ENCODE results near the gene CD300LF.

The CD300LF gene

GRCh38 chr17:74712756-74713155 lies at the start of gene CD300LF:
Gene CD300LF, minus strand, starts transcription at chr17:74712923. Its CDS starts 57 bp downstream, at chr17:74712866.
- no peak for DNase-seq

DNA sequence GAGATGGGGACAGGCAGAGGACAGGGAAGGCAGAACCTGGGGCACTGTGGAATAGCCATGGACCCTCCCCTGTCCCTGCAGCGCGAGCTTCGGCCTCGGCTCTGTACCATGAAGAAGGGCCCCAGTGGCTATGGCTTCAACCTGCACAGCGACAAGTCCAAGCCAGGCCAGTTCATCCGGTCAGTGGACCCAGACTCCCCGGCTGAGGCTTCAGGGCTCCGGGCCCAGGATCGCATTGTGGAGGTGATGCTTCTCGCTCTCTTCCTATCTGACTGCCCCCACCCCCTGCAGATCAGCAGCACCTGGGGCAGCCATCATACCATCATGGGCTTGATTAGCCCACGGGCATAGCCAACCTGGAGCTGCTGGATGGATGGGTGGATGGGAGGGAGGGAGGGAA lies 49.2 kb upstream of the CD300LF start:
- DNase-seq, result no peak

DNA sequence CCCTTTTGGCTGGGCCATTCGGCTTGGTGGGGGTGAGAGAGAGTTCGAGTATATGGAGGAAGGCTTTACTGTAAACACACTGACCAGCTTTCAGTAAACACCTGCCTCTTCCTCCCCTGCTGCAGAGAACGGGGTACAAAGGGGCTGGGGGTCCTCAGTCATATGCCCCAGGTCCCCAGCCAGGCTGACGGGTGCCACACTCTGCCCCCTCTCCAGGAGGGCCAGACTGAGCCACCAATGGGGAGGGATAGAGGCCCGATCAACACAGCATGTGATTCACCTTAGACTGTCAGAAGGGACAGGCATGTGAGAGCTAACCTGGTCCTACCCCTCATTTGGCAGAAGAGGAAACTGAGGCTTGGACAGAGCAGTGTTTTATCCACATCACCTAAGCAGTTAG lies 48.7 kb upstream of the CD300LF start:
- no peak for DNase-seq

DNA sequence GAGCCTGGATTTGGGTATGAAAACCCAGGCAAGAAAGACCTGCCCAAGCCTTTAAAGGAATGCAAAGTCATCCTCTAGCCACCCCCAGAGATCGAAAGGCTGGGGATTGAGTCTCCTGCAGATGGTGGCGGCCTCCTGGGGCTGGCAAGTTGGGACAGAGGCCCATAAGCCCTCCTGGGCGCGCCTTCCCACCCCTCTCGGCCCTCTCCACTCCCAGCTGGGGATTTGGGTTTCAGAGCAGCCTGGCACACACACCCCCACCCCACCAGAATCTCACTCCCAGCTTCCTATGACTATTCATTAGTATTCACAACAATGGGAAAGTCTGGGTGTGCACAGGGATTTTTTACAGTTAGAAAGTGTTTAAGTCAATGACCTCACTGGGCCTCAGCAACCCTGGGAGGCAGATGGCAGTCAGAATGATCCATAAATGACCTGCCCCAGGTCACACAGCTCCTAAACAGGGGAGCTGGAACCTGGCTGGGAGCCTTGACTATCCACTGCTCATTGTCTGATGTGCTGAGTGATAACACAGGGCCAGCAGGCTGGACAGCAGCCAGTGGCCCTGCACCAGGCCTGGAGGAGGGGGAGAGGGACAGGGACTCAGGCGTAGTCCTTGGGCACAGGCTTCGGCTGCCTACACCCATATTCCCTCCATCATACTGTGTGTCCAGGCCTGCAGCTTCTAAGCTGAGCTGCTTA lies 47.8 kb upstream of the CD300LF start:
- no peak for DNase-seq

DNA sequence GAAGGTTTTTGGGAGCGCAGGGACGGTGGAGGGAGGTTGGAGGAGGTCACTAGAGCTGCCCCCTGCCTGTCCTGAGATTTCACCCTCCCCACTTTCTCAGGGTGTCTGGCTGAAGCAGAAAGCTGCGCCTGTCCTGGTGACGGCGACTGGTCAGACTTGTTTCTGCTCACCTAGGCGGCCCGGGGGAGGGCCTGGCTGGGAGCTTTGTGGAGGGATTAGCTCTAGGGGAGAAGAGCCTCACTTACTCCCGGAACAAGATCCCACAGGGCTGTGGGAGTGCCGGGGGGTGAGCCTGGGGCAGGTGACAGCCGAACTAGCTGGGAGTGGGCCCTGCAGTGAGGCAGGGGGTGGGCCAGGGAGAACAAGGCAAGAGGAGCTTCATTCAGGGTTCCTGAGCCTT lies 47.2 kb upstream of the CD300LF start:
- DNase-seq, result no peak

DNA sequence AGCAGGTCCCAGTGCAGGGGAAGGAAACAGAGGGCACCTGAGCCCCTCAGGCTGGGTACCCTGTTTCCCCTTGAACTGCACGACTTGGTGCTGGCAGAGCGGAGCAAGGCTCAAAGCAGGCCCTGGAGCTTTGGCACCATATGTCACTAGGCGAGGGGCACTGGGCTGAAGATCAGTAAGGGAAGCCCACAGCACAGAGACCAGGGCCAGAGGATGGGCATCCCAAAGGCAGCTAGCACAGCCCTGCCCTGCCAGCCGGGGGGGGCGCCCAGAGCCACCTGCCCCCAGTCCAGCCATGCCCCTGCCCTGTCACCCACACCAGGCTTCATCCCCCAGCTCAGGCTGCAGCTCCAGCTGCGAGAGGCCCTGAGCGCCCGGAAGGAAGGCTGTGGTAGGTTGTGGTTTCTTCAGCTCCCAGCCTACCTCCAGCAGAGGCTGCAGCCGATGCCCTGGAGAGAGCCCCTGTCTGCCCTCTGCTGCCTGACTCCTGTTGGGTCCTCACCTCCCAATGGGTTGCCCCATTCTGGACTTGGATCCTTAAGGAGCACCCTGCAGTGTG lies 46.6 kb upstream of the CD300LF start:
- no peak for DNase-seq

DNA sequence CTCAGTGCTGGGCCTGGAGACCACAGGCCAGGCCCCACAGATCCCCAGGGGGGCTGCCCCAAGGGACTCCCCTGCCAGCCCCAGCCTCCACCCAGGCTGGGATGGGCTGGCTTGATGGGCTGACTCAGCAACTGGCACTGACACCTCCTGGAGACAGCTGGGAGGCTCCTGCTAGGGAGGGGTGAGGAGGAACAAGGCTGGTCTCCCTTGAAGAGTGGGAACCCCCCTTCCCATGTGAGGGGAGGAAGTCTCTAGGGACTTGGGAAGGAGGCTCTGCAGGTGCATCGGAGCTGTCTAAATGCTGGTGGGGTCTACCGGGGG lies 46.1 kb upstream of the CD300LF start:
- no peak for DNase-seq

- peak; percentile 65 for DNase-seq
Observed at GRCh38 chr17:74757931-74758847, 45.5 kb upstream of the CD300LF start.

DNA sequence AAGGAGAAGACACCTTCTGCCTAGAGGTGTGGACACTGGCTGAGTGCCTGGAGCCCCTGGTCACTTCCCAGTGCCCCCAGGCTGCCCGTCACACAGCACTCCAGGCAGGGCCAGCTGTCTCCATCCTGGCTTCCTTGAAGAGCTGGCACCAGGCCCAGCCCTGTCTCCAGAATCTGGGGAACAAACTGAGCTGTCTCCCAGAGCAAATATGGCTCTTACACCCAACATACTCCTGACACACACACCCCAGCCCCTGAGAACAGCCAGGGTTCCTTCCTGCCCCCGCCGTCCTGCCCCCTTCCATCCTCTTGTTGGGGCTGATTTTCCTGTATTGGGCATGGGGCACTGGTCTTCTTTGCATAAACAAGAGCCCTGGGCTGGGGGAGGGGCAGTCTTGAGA lies 44.8 kb upstream of the CD300LF start:
- DNase-seq, result peak; percentile 23

DNA sequence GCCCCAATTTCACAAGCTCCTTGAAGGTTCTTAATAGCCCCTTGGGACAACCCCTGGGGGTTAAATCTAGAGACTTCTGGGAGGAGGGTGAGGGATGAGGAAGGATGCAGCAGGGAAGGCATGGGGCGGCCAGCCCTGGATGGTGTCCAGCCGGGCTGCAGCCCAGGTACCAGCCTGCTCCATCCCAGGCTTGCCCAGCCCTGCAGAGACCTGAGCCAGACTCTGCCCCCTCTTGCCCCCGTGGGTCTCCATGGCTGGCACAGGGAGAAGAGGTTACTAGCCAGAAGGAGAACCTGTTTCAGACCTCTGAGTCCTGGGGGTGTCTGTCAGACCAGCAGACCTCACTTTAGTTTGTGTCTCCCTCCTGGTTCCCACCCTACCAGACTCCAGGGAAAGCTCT lies 44.2 kb upstream of the CD300LF start:
- no peak for DNase-seq

DNA sequence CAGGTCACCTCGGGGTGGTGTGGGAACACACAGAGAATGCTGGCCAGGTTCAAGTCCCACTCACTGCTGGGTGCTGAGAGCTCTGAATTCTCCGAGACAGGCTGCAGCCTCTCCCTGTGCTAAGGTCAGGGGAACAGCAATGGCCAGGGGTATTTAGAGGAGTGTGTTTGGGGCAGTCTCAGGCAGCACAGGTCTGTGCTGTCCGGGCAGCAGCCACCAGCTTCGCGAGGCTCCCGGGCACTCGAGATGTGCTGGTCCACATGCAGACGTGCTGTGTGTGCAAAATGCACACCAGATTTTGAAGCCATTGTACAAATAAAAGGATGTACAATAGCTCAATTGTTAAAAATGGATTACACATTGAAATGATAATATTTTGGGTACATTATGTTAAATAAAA lies 42.8 kb upstream of the CD300LF start:
- no peak for DNase-seq

DNA sequence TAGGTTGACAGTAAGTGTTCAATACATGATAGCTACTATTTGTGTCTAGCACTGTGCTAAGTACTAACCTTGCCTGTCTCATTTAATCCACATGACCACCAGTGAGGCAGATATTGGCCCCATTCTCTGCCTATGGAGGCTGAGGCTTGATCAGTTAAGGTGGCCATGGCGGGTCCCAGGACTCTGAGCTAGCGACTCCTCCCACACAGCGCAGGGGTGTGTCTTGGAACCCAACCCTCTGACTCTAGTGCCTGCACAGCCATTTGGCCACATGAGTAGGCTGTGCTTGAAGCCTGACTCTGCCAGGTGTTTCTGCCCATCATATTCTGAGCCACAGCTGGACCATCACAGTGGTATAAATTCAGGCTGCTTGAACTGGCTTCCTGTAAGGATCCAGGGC lies 42.1 kb upstream of the CD300LF start:
- no peak for DNase-seq

DNA sequence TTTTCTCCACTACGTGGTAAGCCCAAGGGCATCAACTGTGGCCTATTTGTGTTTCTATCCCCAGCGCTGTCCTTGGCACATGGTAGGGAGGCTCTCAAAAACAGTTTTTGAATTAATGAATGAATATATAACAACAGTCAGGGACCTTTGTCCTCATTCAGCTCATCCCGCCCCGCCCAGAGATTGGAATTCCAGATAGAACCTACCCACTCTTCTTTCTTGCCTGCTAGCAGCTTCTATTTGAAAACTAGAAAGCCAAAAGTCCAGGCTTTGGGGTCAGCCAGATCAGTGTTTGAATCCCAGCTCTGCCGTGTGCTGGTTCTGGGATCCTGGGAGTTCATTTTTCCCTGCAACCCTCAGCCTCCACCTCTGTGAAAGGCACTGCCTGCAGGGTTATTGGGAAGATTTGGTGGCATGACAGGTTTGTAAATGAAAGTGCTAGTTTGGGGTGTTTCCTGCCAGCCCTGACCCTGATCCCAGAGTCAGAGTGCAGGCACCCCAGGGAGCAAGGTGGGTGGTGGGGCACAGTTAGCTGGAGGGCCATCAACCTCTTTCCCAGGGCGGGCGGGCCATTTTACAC lies 40.2 kb upstream of the CD300LF start:
- DNase-seq, result no peak

GRCh38 chr17:74752415-74752814 lies 39.7 kb upstream of the CD300LF start:
- no peak for DNase-seq

- no peak for DNase-seq
Observed at GRCh38 chr17:74750327-74751069, 37.8 kb upstream of the CD300LF start.

GRCh38 chr17:74750039-74750326 lies 37.3 kb upstream of the CD300LF start:
- no peak for DNase-seq

- no peak for DNase-seq
Observed at GRCh38 chr17:74749279-74750038, 36.7 kb upstream of the CD300LF start.

GRCh38 chr17:74748529-74749278 lies 36.0 kb upstream of the CD300LF start, which contains the start of gene NHERF1:
Gene NHERF1, plus strand, starts transcription at chr17:74748628. Its CDS starts 219 bp downstream, at chr17:74748847.
- DNase-seq, result no peak

DNA sequence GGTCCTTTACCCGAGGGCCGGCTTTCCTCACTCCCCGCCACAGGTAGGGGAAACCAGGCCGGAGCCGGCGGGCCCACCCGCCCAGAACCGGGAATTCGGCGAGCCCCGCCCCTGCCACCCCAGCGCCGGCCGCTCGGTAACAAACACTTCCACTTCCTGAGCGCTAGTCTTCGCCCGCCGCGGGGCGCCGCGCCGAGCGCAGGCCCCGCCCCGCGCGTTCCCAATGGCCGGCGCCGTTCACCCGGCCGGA lies 35.5 kb upstream of the CD300LF start:
- peak; percentile 82 for DNase-seq

DNA sequence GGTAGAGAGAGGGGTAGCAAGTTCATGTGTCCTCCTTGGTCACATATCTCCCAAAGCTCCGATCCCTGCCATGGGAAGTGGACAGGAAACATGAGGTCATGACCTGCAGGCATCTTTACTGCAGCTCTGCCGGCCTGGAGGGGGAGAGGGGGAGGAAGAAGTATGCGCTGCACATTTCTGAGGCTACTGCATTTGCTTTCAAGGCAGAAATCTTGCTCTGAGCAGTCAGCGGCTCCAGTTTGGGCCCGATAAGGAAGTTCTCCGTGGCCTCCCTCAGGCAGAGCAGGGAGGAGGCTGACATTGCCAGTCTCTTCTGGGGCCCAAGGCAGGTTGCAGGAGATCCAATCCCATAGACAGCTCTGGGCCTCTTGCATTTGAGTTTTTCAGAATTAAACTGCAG lies 34.2 kb upstream of the CD300LF start:
- no peak for DNase-seq

- DNase-seq, result no peak
Observed at GRCh38 chr17:74746376-74746775, 33.7 kb upstream of the CD300LF start.
